HFF-Myc (cell line): ENCODE measurements around the gene ETNK2.

Experiments
- DNase-seq: peaks from one replicate; pipeline ENCODE4 v3.0.0-alpha.2; 2011; ENCODE audit warnings: low read depth; ENCODE audit errors: extremely low read depth
- H3K4me3 ChIP-seq: replicated peaks from 2 replicates; pipeline ENCODE4 v1.5.1; 2011; ENCODE audit warnings: low read depth, mild to moderate bottlenecking, control low read depth, low read length
- TF ChIP-seq, protein P1 (sequence below): IDR thresholded peaks from 2 replicates; pipeline ENCODE4 v1.5.1; 2012; ENCODE audit warnings: mild to moderate bottlenecking, low read depth, low read length, control low read depth; ENCODE audit errors: missing control alignments

The ETNK2 gene

DNA sequence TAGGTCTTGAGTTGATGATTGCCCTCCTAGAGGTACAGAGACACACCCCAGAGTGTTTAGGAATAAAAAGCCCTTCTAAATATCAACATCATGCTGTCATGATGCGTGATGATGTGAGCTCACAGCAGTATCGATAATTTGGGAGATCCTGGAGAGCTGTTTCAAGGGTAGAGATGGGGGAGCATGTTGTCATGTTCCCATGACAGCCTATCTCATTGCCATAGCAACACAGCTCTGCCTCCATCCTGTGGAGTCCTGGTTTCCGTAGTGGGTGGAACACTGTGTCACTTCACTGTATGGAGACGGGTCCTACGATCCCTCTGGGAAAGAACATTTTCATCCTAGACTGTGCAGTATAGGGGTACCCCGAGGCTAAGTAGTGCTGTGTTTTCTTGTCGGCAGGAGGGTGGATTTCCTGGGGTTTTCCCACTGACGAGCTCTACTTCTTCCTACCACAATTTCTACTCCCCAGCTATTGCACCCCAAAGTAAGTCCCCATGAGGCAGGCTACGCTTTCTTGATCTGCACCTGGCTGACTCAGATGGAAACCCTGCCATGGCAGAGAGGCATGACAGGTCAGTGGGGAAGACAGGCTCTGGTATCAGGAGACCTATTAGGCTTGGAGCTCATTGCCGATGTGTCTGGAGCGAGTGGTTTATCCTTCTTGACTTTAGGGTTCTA lies 37.3 kb upstream of the ETNK2 start:
- DNase-seq = no peak
- no peak overlapping the region for H3K4me3 ChIP-seq
- TF ChIP-seq, protein P1, sequence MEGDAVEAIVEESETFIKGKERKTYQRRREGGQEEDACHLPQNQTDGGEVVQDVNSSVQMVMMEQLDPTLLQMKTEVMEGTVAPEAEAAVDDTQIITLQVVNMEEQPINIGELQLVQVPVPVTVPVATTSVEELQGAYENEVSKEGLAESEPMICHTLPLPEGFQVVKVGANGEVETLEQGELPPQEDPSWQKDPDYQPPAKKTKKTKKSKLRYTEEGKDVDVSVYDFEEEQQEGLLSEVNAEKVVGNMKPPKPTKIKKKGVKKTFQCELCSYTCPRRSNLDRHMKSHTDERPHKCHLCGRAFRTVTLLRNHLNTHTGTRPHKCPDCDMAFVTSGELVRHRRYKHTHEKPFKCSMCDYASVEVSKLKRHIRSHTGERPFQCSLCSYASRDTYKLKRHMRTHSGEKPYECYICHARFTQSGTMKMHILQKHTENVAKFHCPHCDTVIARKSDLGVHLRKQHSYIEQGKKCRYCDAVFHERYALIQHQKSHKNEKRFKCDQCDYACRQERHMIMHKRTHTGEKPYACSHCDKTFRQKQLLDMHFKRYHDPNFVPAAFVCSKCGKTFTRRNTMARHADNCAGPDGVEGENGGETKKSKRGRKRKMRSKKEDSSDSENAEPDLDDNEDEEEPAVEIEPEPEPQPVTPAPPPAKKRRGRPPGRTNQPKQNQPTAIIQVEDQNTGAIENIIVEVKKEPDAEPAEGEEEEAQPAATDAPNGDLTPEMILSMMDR = no peak

DNA sequence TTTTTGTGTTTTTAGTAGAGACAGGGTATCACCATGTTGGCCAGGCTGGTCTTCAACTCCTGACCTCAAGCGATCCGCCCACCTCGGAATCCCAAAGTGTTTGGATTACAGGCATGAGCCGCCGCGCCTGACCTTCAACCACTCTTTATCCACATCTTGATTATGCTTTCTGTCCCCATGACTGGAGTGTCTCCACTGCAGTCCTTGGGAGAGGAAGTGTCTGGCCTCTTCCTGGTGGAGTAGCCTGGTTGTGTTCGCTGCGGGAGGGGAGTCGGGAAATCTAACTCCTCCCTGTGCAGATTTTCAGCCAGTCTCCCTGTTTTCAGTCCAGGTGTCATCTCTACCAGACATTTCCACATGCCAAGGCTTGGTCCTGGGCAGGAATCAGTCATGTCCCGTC lies 34.8 kb upstream of the ETNK2 start:
- DNase-seq = no peak
- H3K4me3 ChIP-seq = no peak overlapping the region
- TF ChIP-seq, protein P1 = no peak

DNA sequence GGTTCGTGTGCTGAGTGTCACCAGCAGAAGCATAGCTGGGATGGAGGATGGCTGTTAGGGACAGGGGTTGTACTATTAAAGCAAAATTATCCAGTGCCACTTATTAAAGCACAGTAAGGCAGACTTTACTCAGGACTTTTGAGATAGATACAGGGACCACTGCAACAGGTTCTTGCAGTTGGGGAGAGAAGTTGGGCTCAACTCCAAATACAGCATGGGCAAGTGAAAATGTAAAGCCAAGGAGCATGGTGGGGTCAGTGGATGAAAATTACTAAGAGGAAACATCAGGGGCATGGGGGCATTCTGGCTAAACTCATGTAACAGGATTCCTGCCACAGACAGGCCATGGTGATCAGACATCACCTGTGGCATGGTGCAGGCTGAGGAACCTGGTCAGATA lies 29.3 kb upstream of the ETNK2 start:
- DNase-seq = no peak
- H3K4me3 ChIP-seq = no peak overlapping the region
- TF ChIP-seq, protein P1 = no peak

DNA sequence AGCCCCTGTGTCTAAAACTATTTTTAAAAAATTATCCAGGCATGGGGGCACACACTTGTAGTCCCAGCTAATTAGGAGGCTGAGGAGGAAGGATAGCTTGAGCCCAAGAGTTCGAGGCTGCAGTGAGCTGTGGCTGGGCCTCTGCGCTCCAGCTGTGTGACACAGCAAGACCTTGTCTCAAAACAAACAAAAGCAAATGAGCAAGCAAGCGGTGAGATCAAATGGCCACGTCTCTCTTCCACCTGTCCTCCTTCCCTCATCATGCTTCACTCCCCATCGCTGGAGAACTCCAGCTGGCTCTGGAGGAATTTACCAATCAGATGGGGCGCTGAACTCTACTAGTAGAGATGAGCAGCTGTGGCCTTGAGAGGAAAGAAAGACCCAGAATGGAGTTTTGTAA lies 28.3 kb upstream of the ETNK2 start:
- H3K4me3 ChIP-seq = no peak overlapping the region
- no peak for DNase-seq
- TF ChIP-seq, protein P1 = no peak

DNA sequence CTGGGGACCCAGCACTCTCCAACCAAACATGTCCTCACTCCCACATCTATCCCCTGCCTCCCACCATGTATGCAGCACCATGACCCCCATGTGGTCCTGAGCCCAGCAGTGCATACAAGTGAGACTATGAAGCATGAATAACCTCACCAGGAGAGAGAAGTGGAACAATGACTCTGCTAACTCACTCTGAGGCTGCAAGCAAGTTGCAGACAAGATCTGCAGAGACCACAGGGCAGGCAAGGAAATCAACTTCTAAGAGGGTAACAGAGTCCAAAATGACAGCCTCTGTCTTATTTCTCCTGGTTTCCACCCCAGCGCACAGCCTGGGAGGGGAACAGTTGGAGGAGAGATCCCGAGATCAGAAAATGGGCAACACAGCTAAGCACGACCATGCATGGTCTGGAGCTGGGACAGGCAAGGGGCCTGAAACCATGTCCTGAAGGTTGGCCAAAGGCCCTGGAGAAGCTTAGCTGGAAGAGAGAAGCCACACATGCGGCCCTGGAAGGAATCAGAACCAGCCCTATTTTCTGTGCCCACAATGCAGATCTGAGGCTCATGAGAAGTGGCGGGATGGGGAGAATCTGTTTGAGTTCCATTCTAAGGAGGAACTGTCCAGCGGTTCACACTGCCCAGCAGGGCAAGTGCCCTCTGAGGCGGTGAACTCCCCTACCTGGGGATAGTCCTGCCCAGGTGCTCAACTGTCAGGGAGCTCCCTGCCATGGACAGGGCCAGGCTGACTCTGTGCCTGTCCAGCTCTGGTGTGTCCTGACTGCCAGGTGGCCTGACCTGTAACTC lies 26.8 kb upstream of the ETNK2 start:
- DNase-seq = no peak
- H3K4me3 ChIP-seq = no peak overlapping the region
- TF ChIP-seq, protein P1 = no peak

DNA sequence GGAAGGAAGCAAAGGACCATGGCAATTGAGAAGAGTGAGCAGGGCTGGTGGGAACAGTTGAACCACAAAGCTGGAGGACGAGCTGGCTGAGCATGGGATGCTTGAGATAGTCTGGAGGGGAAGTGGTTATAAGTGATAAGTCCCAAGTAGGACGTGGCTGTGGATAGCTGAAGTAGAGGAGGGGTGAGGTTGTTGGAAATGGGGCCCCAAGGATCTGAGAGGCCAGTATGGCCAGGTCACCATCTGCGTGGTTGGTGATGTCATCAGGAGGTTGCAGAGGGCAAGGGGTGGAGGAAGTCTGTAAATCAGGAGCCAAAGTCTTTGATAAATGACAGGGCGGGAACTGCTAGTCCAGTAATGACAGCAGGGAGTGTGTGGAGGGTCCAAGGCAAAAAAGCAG lies 25.3 kb upstream of the ETNK2 start:
- no peak overlapping the region for H3K4me3 ChIP-seq
- TF ChIP-seq, protein P1 = no peak
- DNase-seq = no peak

DNA sequence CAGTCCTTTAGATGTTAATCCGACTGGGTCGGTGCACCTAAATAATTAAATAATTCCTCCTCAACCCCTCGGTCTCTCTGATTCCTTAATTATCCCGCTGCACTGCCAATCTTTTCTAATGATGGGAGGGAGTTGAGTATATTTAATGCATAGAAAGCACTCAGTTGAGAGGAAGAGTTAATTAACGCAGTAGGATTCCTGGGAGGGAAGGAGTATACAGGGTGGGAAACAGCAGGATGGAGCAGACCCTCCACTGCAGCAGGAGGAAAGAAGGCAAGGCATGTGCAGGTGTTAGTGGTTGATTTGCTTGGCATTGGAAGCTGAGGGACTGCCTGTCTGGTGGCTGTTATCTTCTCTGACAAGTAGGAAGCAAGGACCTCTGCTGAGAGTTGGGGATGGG lies 24.2 kb upstream of the ETNK2 start:
- no peak overlapping the region for H3K4me3 ChIP-seq
- TF ChIP-seq, protein P1 = no peak
- no peak for DNase-seq
